ENCODE data around the gene ACTR6.

DNA sequence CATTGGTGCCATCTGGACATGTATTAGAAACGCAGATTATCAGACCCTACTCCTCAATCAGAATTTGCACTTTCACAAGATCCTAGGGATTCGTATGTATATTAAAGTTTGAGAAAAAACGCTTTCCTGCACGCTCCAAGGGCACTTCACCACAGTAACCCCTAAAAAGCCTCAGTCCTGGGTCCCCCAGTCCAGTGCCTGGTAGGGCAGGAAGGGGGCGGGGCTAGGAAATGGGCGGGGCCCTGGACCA, 65.9 kb downstream of the ACTR6 start:
- TF ChIP-seq, protein P1, sequence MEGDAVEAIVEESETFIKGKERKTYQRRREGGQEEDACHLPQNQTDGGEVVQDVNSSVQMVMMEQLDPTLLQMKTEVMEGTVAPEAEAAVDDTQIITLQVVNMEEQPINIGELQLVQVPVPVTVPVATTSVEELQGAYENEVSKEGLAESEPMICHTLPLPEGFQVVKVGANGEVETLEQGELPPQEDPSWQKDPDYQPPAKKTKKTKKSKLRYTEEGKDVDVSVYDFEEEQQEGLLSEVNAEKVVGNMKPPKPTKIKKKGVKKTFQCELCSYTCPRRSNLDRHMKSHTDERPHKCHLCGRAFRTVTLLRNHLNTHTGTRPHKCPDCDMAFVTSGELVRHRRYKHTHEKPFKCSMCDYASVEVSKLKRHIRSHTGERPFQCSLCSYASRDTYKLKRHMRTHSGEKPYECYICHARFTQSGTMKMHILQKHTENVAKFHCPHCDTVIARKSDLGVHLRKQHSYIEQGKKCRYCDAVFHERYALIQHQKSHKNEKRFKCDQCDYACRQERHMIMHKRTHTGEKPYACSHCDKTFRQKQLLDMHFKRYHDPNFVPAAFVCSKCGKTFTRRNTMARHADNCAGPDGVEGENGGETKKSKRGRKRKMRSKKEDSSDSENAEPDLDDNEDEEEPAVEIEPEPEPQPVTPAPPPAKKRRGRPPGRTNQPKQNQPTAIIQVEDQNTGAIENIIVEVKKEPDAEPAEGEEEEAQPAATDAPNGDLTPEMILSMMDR (IDR thresholded peaks at IDR 0.05) = no peak
- TF ChIP-seq POLR2A (IDR thresholded peaks at IDR 0.05) = no peak

Data from heart left ventricle (tissue), 13 donors.